HG02981 (cell line): ENCODE measurements around the gene FMOD.

Experiments used
- ATAC-seq: cut with Tn5 transposase; IDR thresholded peaks from one replicate; pipeline ENCODE4 v1.9.1; 2021; ENCODE audit warnings: mild to moderate bottlenecking, moderate library complexity; ENCODE audit not compliant: unreplicated experiment

Gene FMOD

GRCh38 chr1:203351037-203351625 lies at the start of gene FMOD:
Gene FMOD (minus strand): TSS chr1:203351122. CDS start chr1:203348270, 2,852 bp downstream.
- no peak for ATAC-seq

- no peak for ATAC-seq
These were observed 45.8 kb upstream of the FMOD start for GRCh38 chr1:203396595-203397194.

- no peak for ATAC-seq
These were observed 44.8 kb upstream of the FMOD start for GRCh38 chr1:203395751-203396150.

GRCh38 chr1:203390298-203390697 lies 39.4 kb upstream of the FMOD start:
- no peak for ATAC-seq

- ATAC-seq: no peak
These were observed 37.8 kb upstream of the FMOD start for GRCh38 chr1:203388683-203389082.

- ATAC-seq: no peak
These were observed 31.1 kb upstream of the FMOD start for GRCh38 chr1:203382026-203382425.

GRCh38 chr1:203381151-203381751 lies 30.3 kb upstream of the FMOD start:
- peak; percentile 48 for ATAC-seq

GRCh38 chr1:203380420-203381150 lies 29.7 kb upstream of the FMOD start:
- ATAC-seq: peak; percentile 38

- no peak for ATAC-seq
These were observed 28.9 kb upstream of the FMOD start for GRCh38 chr1:203379825-203380224.

- no peak for ATAC-seq
These were observed 27.8 kb upstream of the FMOD start for GRCh38 chr1:203378556-203379245.

- no peak for ATAC-seq
These were observed 23.1 kb upstream of the FMOD start for GRCh38 chr1:203373991-203374390.

GRCh38 chr1:203373002-203373401 lies 22.1 kb upstream of the FMOD start:
- no peak for ATAC-seq

- no peak for ATAC-seq
These were observed 20.4 kb upstream of the FMOD start for GRCh38 chr1:203371288-203371687.

GRCh38 chr1:203369666-203370065 lies 18.7 kb upstream of the FMOD start:
- no peak for ATAC-seq

GRCh38 chr1:203368624-203369451 lies 17.9 kb upstream of the FMOD start:
- no peak for ATAC-seq

- ATAC-seq: no peak
These were observed 16.1 kb upstream of the FMOD start for GRCh38 chr1:203367057-203367456.

- ATAC-seq: no peak
These were observed 15.6 kb upstream of the FMOD start for GRCh38 chr1:203366476-203366875.

- no peak for ATAC-seq
These were observed 13.9 kb upstream of the FMOD start for GRCh38 chr1:203364806-203365205.

- no peak for ATAC-seq
These were observed 13.3 kb upstream of the FMOD start for GRCh38 chr1:203364094-203364801.

- no peak for ATAC-seq
These were observed 11.8 kb upstream of the FMOD start for GRCh38 chr1:203362720-203363025.
